AG04449 (cell line): ENCODE data around the gene SERPINH1.

ENCODE experiments used
- CTCF ChIA-PET: fragments of 350-600 bp; formaldehyde crosslinking; extraction: SDS; loops from one replicate; lab custom pipeline; 2021; ENCODE audit warnings: antibody characterized with exemption; lab: Yijun Ruan, JAX
- POLR2A ChIA-PET: fragments of 400-600, 350-600 bp; formaldehyde crosslinking; extraction: SDS; loops from one replicate; lab custom pipeline; 2020; ENCODE audit warnings: antibody characterized with exemption, inconsistent platforms; lab: Yijun Ruan, JAX
- DNase-seq: peaks from one replicate; pipeline ENCODE4 v3.0.0-alpha.2; 2010; ENCODE audit warnings: low read depth, low spot score
- H3K4me3 ChIP-seq: 2 replicates; pipeline ENCODE4 v1.5.1; 2011; ENCODE audit warnings: low read depth, mild to moderate bottlenecking, control low read depth, low read length
- TF ChIP-seq, protein P1 (sequence below): IDR thresholded peaks from one replicate; pipeline ENCODE4 v1.5.1; 2011; ENCODE audit warnings: mild to moderate bottlenecking, moderate library complexity, low read length, control low read depth, inconsistent platforms; ENCODE audit not compliant: insufficient read depth; ENCODE audit errors: missing control alignments

The SERPINH1 gene

GRCh38 chr11:75541193-75542087, 20.6 kb upstream of the SERPINH1 start:
- H3K4me3 ChIP-seq = no peak overlapping the region
- TF ChIP-seq, protein P1, sequence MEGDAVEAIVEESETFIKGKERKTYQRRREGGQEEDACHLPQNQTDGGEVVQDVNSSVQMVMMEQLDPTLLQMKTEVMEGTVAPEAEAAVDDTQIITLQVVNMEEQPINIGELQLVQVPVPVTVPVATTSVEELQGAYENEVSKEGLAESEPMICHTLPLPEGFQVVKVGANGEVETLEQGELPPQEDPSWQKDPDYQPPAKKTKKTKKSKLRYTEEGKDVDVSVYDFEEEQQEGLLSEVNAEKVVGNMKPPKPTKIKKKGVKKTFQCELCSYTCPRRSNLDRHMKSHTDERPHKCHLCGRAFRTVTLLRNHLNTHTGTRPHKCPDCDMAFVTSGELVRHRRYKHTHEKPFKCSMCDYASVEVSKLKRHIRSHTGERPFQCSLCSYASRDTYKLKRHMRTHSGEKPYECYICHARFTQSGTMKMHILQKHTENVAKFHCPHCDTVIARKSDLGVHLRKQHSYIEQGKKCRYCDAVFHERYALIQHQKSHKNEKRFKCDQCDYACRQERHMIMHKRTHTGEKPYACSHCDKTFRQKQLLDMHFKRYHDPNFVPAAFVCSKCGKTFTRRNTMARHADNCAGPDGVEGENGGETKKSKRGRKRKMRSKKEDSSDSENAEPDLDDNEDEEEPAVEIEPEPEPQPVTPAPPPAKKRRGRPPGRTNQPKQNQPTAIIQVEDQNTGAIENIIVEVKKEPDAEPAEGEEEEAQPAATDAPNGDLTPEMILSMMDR = no peak
- CTCF ChIA-PET = interaction anchor here (1.1 to 4.1 kb wide), 5 partner anchors 9 to 153 kb away, joined by 3 to 19 read pairs (median 6); no protein-coding TSS in a partner anchor
- POLR2A ChIA-PET = interaction anchor here (0.6 kb wide), 1 partner anchor 18 kb away, joined by 3 read pairs; no protein-coding TSS in a partner anchor
- no peak for DNase-seq

DNA sequence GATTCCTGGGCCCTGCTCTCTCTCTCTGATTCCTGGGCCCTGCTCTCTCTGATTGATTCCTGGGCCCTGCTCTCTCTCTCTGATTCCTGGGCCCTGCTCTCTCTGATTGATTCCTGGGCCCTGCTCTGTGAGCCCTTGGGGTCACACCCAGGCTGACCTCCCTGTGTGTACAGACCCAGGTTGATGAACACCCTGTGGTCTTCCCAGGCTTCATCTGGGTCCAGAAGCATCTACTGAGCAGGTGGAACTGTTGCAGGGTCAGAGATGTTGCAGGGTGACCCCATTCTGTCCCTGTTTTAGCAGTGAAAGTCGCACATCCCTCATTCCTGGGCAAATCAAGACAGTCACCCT, 20.0 kb upstream of the SERPINH1 start:
- no peak overlapping the region for H3K4me3 ChIP-seq
- TF ChIP-seq, protein P1 = no peak
- ChIA-PET POLR2A (interaction anchor here (0.6 to 1.7 kb wide), 2 partner anchors 12 to 17 kb away, joined by 3 to 5 read pairs; no protein-coding TSS in a partner anchor), CTCF (interaction anchor here (1.3 to 5.2 kb wide), 8 partner anchors 9 to 134 kb away, joined by 3 to 47 read pairs (median 8); partner anchors contain the start of gene GDPD5)
- no peak for DNase-seq

DNA sequence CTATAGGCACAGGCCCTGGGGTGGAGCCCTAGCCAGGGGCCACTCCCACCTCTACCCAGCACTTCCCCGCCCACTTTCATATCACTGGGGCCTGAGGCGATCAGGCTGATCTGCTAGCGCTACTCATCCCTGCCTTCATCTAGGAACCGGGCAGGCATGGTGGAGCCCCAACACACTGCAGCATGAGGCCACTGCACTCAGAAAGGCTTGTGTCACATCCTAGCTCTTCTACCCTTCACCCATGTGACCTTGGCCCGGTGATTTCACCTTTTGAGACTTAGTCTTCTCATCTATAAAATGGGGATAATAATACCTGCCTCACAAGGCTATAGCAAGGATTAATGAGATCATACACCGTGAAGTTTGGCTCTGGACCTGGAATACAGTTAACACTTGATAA, 18.2 kb upstream of the SERPINH1 start:
- ChIA-PET POLR2A (interaction anchor here (1.7 kb wide), 1 partner anchor 10 kb away, joined by 5 read pairs; no protein-coding TSS in a partner anchor), CTCF (interaction anchor here (0.7 to 5.2 kb wide), 9 partner anchors 11 to 155 kb away, joined by 3 to 47 read pairs (median 3); partner anchors contain the start of gene GDPD5)
- no peak overlapping the region for H3K4me3 ChIP-seq
- TF ChIP-seq, protein P1 = no peak
- no peak for DNase-seq

DNA sequence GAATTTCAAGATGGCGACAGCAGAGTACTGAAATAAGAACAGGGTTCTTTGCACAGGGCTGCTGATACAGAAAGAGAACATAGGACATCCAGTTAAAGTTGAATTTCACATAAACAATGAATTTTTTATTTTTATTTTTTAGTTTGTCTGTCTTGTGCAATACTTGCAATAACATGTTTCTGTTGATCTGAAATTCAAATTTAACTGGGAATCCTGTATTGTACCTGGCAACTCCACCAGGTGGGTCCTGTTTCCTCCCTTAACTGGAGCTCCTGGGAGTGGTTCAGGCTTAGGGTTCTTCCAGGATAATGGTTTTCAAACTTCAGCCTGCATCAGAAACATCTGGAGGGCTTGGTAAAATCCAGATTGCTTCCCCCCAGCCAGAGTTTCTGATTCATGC, 14.9 kb upstream of the SERPINH1 start:
- TF ChIP-seq, protein P1 = no peak
- H3K4me3 ChIP-seq = no peak overlapping the region
- CTCF ChIA-PET = interaction anchor here (0.9 to 5.2 kb wide), 23 partner anchors 8 to 321 kb away, joined by 3 to 57 read pairs (median 6); no protein-coding TSS in a partner anchor
- DNase-seq = no peak
- POLR2A ChIA-PET = no interaction called here

DNA sequence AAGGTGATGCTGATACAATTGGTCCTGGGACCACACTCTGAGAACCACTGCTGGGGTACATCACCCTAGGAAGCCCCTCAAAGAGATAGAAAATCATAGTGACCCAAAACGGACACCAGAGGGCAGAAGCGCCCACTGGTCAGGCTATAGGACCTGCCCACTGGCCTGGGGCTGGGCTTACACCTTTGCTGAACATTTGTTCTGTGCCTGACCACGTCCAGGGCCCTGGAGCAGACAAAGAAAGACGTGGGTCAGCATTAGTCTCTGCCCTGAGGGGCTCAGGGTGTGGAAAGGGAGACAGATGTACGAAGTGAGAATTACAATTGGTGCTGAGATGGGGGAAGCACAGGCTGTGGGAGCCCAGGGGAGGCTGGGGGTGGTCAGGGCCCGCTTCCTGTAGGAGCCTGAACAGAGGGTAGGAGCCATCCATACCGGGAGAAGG, 14.4 kb upstream of the SERPINH1 start:
- TF ChIP-seq, protein P1 = peak; percentile 72
- DNase-seq = no peak
- POLR2A ChIA-PET = interaction anchor here (1.7 kb wide), 1 partner anchor 28 kb away, joined by 7 read pairs; no protein-coding TSS in a partner anchor
- H3K4me3 ChIP-seq = no peak overlapping the region
- CTCF ChIA-PET = interaction anchor here (0.6 to 3.5 kb wide), 24 partner anchors 8 to 321 kb away, joined by 3 to 57 read pairs (median 7); no protein-coding TSS in a partner anchor
